GM12878 (cell line): ENCODE measurements around the gene PDIA4. TPM values are rescaled to one million over a fixed set of nuclear protein-coding genes. Genes with fewer than 3 reads are reported as not detected.
A peak's percentile ranks its signal among the peaks of the same experiment; 100 is the strongest.

ENCODE experiments used
- CEBPZ ChIP-seq: fragments of 150-350 bp; IDR thresholded peaks from 2 replicates; pipeline ENCODE4 v1.6.1; 2016; ENCODE audit warnings: low read depth, low read length
- CTCF ChIP-seq, 3 experiments: IDR thresholded peaks in 2 of 3; conservative IDR thresholded peaks in 1 of 3; 2 replicates each; pipeline ENCODE4 v1.5.1; 2011; ENCODE audit warnings: low read depth in 3 of 3, low read length in 3 of 3, mild to moderate bottlenecking in 3 of 3, control low read depth in 2 of 3, moderate library complexity in 2 of 3, inconsistent platforms in 1 of 3, mixed read lengths in 1 of 3; ENCODE audit not compliant: control insufficient read depth in 2 of 3, insufficient read depth in 1 of 3; ENCODE audit errors: extremely low read depth in 1 of 3
- DPF2 ChIP-seq: fragments of 450-650 bp; IDR thresholded peaks from 2 replicates; pipeline ENCODE4 v1.6.1; 2017; ENCODE audit warnings: mild to moderate bottlenecking
- E2F8 ChIP-seq: fragments of 450-650 bp; IDR thresholded peaks from 2 replicates; pipeline ENCODE4 v1.6.1; 2018; ENCODE audit warnings: mild to moderate bottlenecking, low read depth, moderate library complexity; ENCODE audit not compliant: partially characterized antibody
- EED ChIP-seq: sonication (generic); IDR thresholded peaks from 2 replicates; pipeline ENCODE4 v1.6.1; 2016; ENCODE audit warnings: antibody characterized with exemption, low read depth
- ETV6 ChIP-seq, 2 experiments: fragments of 450-650 bp in 1 of 2; IDR thresholded peaks in 1 of 2; conservative IDR thresholded peaks in 1 of 2; 2 replicates each; pipeline ENCODE4 v1.6.1; 2014; ENCODE audit warnings: antibody characterized with exemption in 1 of 2, borderline replicate concordance in 1 of 2, low read depth in 1 of 2, mild to moderate bottlenecking in 1 of 2, moderate library complexity in 1 of 2
- HSF1 ChIP-seq: fragments of 150-350 bp; IDR thresholded peaks from 2 replicates; pipeline ENCODE4 v1.6.1; 2014; ENCODE audit warnings: mild to moderate bottlenecking, low read depth, low read length
- IRF5 ChIP-seq: fragments of 450-650 bp; IDR thresholded peaks from 2 replicates; pipeline ENCODE4 v1.6.1; 2017; ENCODE audit warnings: borderline replicate concordance
- KAT2A ChIP-seq: conservative IDR thresholded peaks from 2 replicates; pipeline ENCODE4 v1.6.1; 2011; ENCODE audit warnings: low read depth, low read length; ENCODE audit not compliant: control insufficient read depth
- NRF1 ChIP-seq: conservative IDR thresholded peaks from 2 replicates; pipeline ENCODE4 v1.6.1; 2011; ENCODE audit warnings: mild to moderate bottlenecking, low read depth, low read length, improper control_type of control experiment
- RCOR1 ChIP-seq: conservative IDR thresholded peaks from 2 replicates; pipeline ENCODE4 v1.6.1; 2012; ENCODE audit warnings: low read depth, low read length, improper control_type of control experiment
- SREBF2 ChIP-seq: IDR thresholded peaks from 2 replicates; pipeline ENCODE4 v1.6.1; 2012; ENCODE audit warnings: mild to moderate bottlenecking, low read length
- SRF ChIP-seq, 2 experiments: IDR thresholded peaks; 2 replicates each; pipeline ENCODE4 v1.6.1; 2011; ENCODE audit warnings: low read depth in 2 of 2, low read length in 2 of 2, mild to moderate bottlenecking in 1 of 2, moderate library complexity in 1 of 2
- USF1 ChIP-seq: IDR thresholded peaks from 2 replicates; pipeline ENCODE4 v1.6.1; 2011; ENCODE audit warnings: borderline replicate concordance, low read depth, mild to moderate bottlenecking, moderate library complexity, mixed read lengths, low read length; ENCODE audit not compliant: insufficient read depth; ENCODE audit errors: extremely low read length
- ZNF384 ChIP-seq: IDR thresholded peaks from 2 replicates; pipeline ENCODE4 v1.6.1; 2012; ENCODE audit warnings: low read depth, mild to moderate bottlenecking, low read length, improper control_type of control experiment, borderline replicate concordance
- ZZZ3 ChIP-seq: IDR thresholded peaks from 2 replicates; pipeline ENCODE4 v1.6.1; 2011; ENCODE audit warnings: low read depth; ENCODE audit not compliant: control insufficient read depth, insufficient read length
- polyA plus RNA-seq, 11 experiments: library from polyadenylated mRNA; depleted of rRNA in 4 of 11; unstranded in 6 of 11; stranded (reverse) in 5 of 11; fragments of >200 nt; fragmentation: Nextera tagmentation in 4 of 11; fragmentation: Illumina TruSeq in 1 of 11; extraction: Ambion mirVana in 4 of 11; extraction: Trizol in 1 of 11; gene quantifications; 1 replicate in 1 of 11; 2 replicates in 10 of 11; pipeline versions ENCODE4 v1.2.1 to v1.2.3, GENCODE V29; 2011 to 2016; ENCODE audit warnings: inconsistent platforms in 2 of 11, missing spikeins in 2 of 11, low read depth in 1 of 11
- total RNA-seq, 4 experiments: library from RNA; depleted of rRNA in 3 of 4; stranded (reverse); fragments of >200 nt in 3 of 4; fragmentation: Illumina TruSeq in 1 of 4; extraction: Trizol in 1 of 4; gene quantifications; 2 replicates each; pipeline versions ENCODE4 v1.2.1 to v1.2.3, GENCODE V29; 2013 to 2021

Gene PDIA4
- total and polyA plus RNA-seq, 10 of the 15 experiments (the other 5 are each of a cell fraction or from before 2014, with no cell fraction given) = 7.1 to 306 (median 106) TPM

- TF ChIP-seq HSF1 (no peak), ZNF384 (no peak), RCOR1 (no peak), EED (no peak), ETV6 (conservative IDR thresholded peaks at IDR 0.05 in 1 of 2, IDR thresholded peaks at IDR 0.05 in 1 of 2; ENCODE audit: borderline replicate concordance in 1 of 2, low read depth in 1 of 2) (no peak), KAT2A (no peak), IRF5 (no peak), DPF2 (no peak), CTCF (IDR thresholded peaks at IDR 0.05 in 2 of 3, conservative IDR thresholded peaks at IDR 0.05 in 1 of 3; ENCODE audit: control insufficient read depth in 2 of 3, extremely low read depth in 1 of 3, insufficient read depth in 1 of 3, low read depth in 3 of 3, low read length in 3 of 3) (no peak), SRF (IDR thresholded peaks at IDR 0.05; ENCODE audit: low read depth in 2 of 2, low read length in 2 of 2) (no peak), ZZZ3 (no peak), CEBPZ (no peak), E2F8 (no peak), SREBF2 (peak; percentile 96), USF1 (no peak), NRF1 (no peak)
These were observed 41.1 kb downstream of the PDIA4 start (continued) for GRCh38 chr7:148987010-148987750.
